ENCODE measurements around the gene FBL.

GRCh38 chr19:39824143-39825092 is 21.8 kb downstream of the FBL start:
- no peak for TF ChIP-seq CTCF (IDR thresholded peaks at IDR 0.05; ENCODE audit: low read length)
- no peak for TF ChIP-seq EZH2 (optimal IDR thresholded peaks at IDR 0.05; ENCODE audit: low read depth, low read length)

All from MM.1S (cell line).